ENCODE results near the gene PIK3R2.

The PIK3R2 gene

GRCh38 chr19:18198374-18198773 lies 45.4 kb downstream of the PIK3R2 start:
- no peak overlapping the region for H2AFZ ChIP-seq (ENCODE audit: low read length)
- H3K27me3 ChIP-seq (ENCODE audit: insufficient read depth, low read length), result no peaks in the 10 kb centered on the region
- H3K4me1 ChIP-seq (ENCODE audit: insufficient read depth, low read length, severe bottlenecking), result peaks cover 37% of the 10 kb centered on the region

GRCh38 chr19:18202397-18202777 lies 49.4 kb downstream of the PIK3R2 start:
- peak overlapping the region; percentile 86 for H3K4me2 ChIP-seq (ENCODE audit: low read length)
- peak overlapping the region; percentile 60 for H3K27ac ChIP-seq (ENCODE audit: low read depth, low read length, poor library complexity, severe bottlenecking)
- peak overlapping the region; percentile 80 for H3K4me3 ChIP-seq (ENCODE audit: low read depth, low read length, poor library complexity, severe bottlenecking)

More at GRCh38 chr19:18198374-18198773, 45.4 kb downstream of the PIK3R2 start:
- Histone ChIP-seq H3K4me2 (ENCODE audit: low read length) (no peak overlapping the region), H3K36me3 (ENCODE audit: insufficient read depth, low read length) (peaks cover 62% of the 10 kb centered on the region), H3K9ac (ENCODE audit: low read length) (no peak overlapping the region), H3K27ac (ENCODE audit: low read depth, low read length, poor library complexity, severe bottlenecking) (no peak overlapping the region), H4K20me1 (ENCODE audit: insufficient read depth, low read length) (no peaks in the 10 kb centered on the region), H3K9me3 (ENCODE audit: low read length) (no peaks in the 10 kb centered on the region), H3K4me3 (ENCODE audit: low read depth, low read length, poor library complexity, severe bottlenecking) (no peak overlapping the region), H3F3A (ENCODE audit: insufficient read depth, low read length) (no peaks in the 10 kb centered on the region; the same call in 1 of the 2 replicates), H3K9me2 (ENCODE audit: low read depth, low read length) (no peaks in the 10 kb centered on the region), H3K79me2 (ENCODE audit: insufficient read depth, low read length) (no peaks in the 10 kb centered on the region)
- TF ChIP-seq CTCF (IDR thresholded peaks at IDR 0.05; ENCODE audit: low read length), result no peak
- no peak for TF ChIP-seq EZH2 (IDR thresholded peaks at IDR 0.05; ENCODE audit: borderline replicate concordance, low read length)

GRCh38 chr19:18202778-18203407 lies 49.9 kb downstream of the PIK3R2 start:
- Histone ChIP-seq H3K4me1 (ENCODE audit: insufficient read depth, low read length, severe bottlenecking) (peaks cover 23% of the 10 kb centered on the region), H3F3A (ENCODE audit: insufficient read depth, low read length) (no peaks in the 10 kb centered on the region), H3K36me3 (ENCODE audit: insufficient read depth, low read length) (peaks cover 41% of the 10 kb centered on the region), H3K27ac (ENCODE audit: low read depth, low read length, poor library complexity, severe bottlenecking) (peak overlapping the region; percentile 60), H3K9me2 (ENCODE audit: low read depth, low read length) (no peaks in the 10 kb centered on the region), H3K9ac (ENCODE audit: low read length) (peak overlapping the region; percentile 71), H3K4me3 (ENCODE audit: low read depth, low read length, poor library complexity, severe bottlenecking) (peak overlapping the region; percentile 80), H3K9me3 (ENCODE audit: low read length) (no peaks in the 10 kb centered on the region), H3K27me3 (ENCODE audit: insufficient read depth, low read length) (no peaks in the 10 kb centered on the region), H3K4me2 (ENCODE audit: low read length) (peak overlapping the region; percentile 86), H2AFZ (ENCODE audit: low read length) (no peak overlapping the region), H3K79me2 (ENCODE audit: insufficient read depth, low read length) (no peaks in the 10 kb centered on the region), H4K20me1 (ENCODE audit: insufficient read depth, low read length) (no peaks in the 10 kb centered on the region)
- no peak for TF ChIP-seq EZH2 (IDR thresholded peaks at IDR 0.05; ENCODE audit: borderline replicate concordance, low read length)
- peak; percentile 44; the same call in 1 of the 2 replicates for TF ChIP-seq CTCF (IDR thresholded peaks at IDR 0.05; ENCODE audit: low read length)

More at GRCh38 chr19:18202397-18202777, 49.4 kb downstream of the PIK3R2 start:
- Histone ChIP-seq H2AFZ (ENCODE audit: low read length) (no peak overlapping the region), H3K4me1 (ENCODE audit: insufficient read depth, low read length, severe bottlenecking) (peaks cover 21% of the 10 kb centered on the region), H3K9me2 (ENCODE audit: low read depth, low read length) (no peaks in the 10 kb centered on the region), H3K27me3 (ENCODE audit: insufficient read depth, low read length) (no peaks in the 10 kb centered on the region), H3K36me3 (ENCODE audit: insufficient read depth, low read length) (peaks cover 46% of the 10 kb centered on the region), H3K9me3 (ENCODE audit: low read length) (no peaks in the 10 kb centered on the region), H3F3A (ENCODE audit: insufficient read depth, low read length) (no peaks in the 10 kb centered on the region), H4K20me1 (ENCODE audit: insufficient read depth, low read length) (no peaks in the 10 kb centered on the region), H3K9ac (ENCODE audit: low read length) (peak overlapping the region; percentile 71; the same call in 1 of the 2 replicates), H3K79me2 (ENCODE audit: insufficient read depth, low read length) (no peaks in the 10 kb centered on the region)
- no peak for TF ChIP-seq EZH2 (IDR thresholded peaks at IDR 0.05; ENCODE audit: borderline replicate concordance, low read length)
- no peak for TF ChIP-seq CTCF (IDR thresholded peaks at IDR 0.05; ENCODE audit: low read length)

Measured in OCI-LY1 (cell line).